Stimulated activated CD8-positive, alpha-beta memory T cell treated with anti-CD3 and anti-CD28 coated beads, Interleukin-15, amount 100 ng/mL, for 24 hours (primary cell): ENCODE results near the gene KRT40.

Experiments
- DNase-seq: peaks from one replicate; pipeline ENCODE4 v3.0.0-alpha.2; 2020; ENCODE audit warnings: low read depth

The KRT40 gene

GRCh38 chr17:40996829-40997228 is 12.7 kb upstream of the KRT40 start:
- no peak for DNase-seq

GRCh38 chr17:40995116-40995515 is 11.0 kb upstream of the KRT40 start:
- no peak for DNase-seq

- no peak for DNase-seq
Observed at GRCh38 chr17:40993839-40994238, 9.7 kb upstream of the KRT40 start, which contains the start of gene KRTAP3-3. KRTAP3-3 (minus strand) TSS chr17:40994164; CDS start chr17:40994097, 67 bp downstream.

- no peak for DNase-seq
Observed at GRCh38 chr17:40993084-40993483, 9.0 kb upstream of the KRT40 start.

GRCh38 chr17:40992666-40993065 is 8.5 kb upstream of the KRT40 start:
- DNase-seq: no peak

GRCh38 chr17:40986920-40987319 is 2.8 kb upstream of the KRT40 start:
- no peak for DNase-seq

- no peak for DNase-seq
Observed at GRCh38 chr17:40981115-40981514, 3.0 kb downstream of the KRT40 start.

GRCh38 chr17:40980596-40980995 is 3.5 kb downstream of the KRT40 start:
- no peak for DNase-seq

GRCh38 chr17:40980117-40980516 is 4.0 kb downstream of the KRT40 start:
- no peak for DNase-seq

- DNase-seq: no peak
Observed at GRCh38 chr17:40978575-40979151, 5.5 kb downstream of the KRT40 start.

- DNase-seq: no peak
Observed at GRCh38 chr17:40975516-40975915, 8.6 kb downstream of the KRT40 start.

- DNase-seq: no peak
Observed at GRCh38 chr17:40974366-40974765, 9.8 kb downstream of the KRT40 start.

GRCh38 chr17:40967582-40967981 is 16.5 kb downstream of the KRT40 start:
- DNase-seq: no peak

- DNase-seq: no peak
Observed at GRCh38 chr17:40966848-40967247, 17.3 kb downstream of the KRT40 start, which contains the start of gene KRT39. KRT39 (minus strand) TSS chr17:40966948; CDS start chr17:40966856, 92 bp downstream.

- no peak for DNase-seq
Observed at GRCh38 chr17:40963838-40964237, 20.3 kb downstream of the KRT40 start.

- no peak for DNase-seq
Observed at GRCh38 chr17:40962059-40962561, 22.0 kb downstream of the KRT40 start.

- DNase-seq: no peak
Observed at GRCh38 chr17:40961591-40961990, 22.5 kb downstream of the KRT40 start.

GRCh38 chr17:40960144-40960543 is 24.0 kb downstream of the KRT40 start:
- DNase-seq: no peak

GRCh38 chr17:40958086-40958953 is 25.8 kb downstream of the KRT40 start:
- no peak for DNase-seq

GRCh38 chr17:40956401-40957254 is 27.5 kb downstream of the KRT40 start:
- no peak for DNase-seq

GRCh38 chr17:40953881-40954280 is 30.2 kb downstream of the KRT40 start:
- no peak for DNase-seq

- DNase-seq: no peak
Observed at GRCh38 chr17:40952661-40953060, 31.5 kb downstream of the KRT40 start.
